AG04449 (cell line): ENCODE measurements around the gene NPBWR2.

Source experiments
- CTCF ChIA-PET: fragments of 350-600 bp; formaldehyde crosslinking; extraction: SDS; loops from one replicate; lab custom pipeline; 2021; ENCODE audit warnings: antibody characterized with exemption; lab: Yijun Ruan, JAX
- POLR2A ChIA-PET: fragments of 400-600, 350-600 bp; formaldehyde crosslinking; extraction: SDS; loops from one replicate; lab custom pipeline; 2020; ENCODE audit warnings: antibody characterized with exemption, inconsistent platforms; lab: Yijun Ruan, JAX
- DNase-seq: peaks from one replicate; pipeline ENCODE4 v3.0.0-alpha.2; 2010; ENCODE audit warnings: low read depth, low spot score
- H3K4me3 ChIP-seq: 2 replicates; pipeline ENCODE4 v1.5.1; 2011; ENCODE audit warnings: low read depth, mild to moderate bottlenecking, control low read depth, low read length
- TF ChIP-seq, protein P1 (sequence below): IDR thresholded peaks from one replicate; pipeline ENCODE4 v1.5.1; 2011; ENCODE audit warnings: mild to moderate bottlenecking, moderate library complexity, low read length, control low read depth, inconsistent platforms; ENCODE audit not compliant: insufficient read depth; ENCODE audit errors: missing control alignments

Gene NPBWR2

DNA sequence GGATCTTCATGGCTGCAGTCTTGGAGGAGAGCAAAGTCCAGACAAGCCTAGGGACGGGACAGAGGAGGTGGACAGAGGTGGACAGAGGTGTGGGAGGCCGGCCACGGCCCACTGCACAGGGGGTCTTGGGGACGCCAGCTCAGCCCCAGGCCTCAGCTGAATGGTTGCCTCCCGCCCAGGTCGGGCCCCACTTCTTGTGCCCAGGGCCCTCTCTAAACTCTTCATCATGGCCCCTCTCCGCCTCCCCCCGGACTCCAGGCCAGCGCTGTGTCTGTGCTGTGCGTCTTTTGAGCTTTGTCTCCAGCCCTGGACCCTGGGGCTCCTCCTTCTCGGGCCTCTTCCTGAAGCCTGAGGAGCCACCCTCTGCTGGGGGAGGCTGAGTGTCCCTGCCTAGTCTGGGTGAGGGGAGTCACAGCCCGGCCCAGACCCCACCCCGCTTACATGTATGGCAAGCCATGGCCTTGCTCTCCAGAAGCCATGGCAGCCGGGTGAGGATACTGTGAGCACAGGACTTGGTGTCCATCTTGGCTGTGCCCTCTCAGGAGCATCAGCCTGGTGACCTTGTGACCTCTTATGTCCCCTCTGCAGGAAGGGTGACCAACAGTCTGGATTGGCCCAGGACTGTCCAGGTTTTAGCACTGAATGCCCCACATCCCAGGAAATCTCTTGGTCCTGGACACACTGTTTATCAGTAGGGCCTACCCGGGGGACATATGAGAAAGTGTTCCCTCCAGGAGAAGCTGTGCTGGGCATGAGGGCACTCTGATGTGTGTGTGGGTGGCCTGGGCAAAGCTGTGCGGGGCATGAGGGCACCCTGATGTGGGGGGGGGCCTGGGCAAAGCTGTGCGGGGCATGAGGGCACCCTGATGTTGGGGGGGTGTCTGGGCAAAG, 9.4 kb upstream of the NPBWR2 start:
- no peak for DNase-seq
- ChIA-PET CTCF (interaction anchor here (1.3 to 1.7 kb wide), 3 partner anchors 33 to 78 kb away, joined by 3 to 5 read pairs (median 3); partner anchors contain the start of gene LKAAEAR1), POLR2A (no interaction called here)
- TF ChIP-seq, protein P1, sequence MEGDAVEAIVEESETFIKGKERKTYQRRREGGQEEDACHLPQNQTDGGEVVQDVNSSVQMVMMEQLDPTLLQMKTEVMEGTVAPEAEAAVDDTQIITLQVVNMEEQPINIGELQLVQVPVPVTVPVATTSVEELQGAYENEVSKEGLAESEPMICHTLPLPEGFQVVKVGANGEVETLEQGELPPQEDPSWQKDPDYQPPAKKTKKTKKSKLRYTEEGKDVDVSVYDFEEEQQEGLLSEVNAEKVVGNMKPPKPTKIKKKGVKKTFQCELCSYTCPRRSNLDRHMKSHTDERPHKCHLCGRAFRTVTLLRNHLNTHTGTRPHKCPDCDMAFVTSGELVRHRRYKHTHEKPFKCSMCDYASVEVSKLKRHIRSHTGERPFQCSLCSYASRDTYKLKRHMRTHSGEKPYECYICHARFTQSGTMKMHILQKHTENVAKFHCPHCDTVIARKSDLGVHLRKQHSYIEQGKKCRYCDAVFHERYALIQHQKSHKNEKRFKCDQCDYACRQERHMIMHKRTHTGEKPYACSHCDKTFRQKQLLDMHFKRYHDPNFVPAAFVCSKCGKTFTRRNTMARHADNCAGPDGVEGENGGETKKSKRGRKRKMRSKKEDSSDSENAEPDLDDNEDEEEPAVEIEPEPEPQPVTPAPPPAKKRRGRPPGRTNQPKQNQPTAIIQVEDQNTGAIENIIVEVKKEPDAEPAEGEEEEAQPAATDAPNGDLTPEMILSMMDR = no peak
- no peak overlapping the region for H3K4me3 ChIP-seq

DNA sequence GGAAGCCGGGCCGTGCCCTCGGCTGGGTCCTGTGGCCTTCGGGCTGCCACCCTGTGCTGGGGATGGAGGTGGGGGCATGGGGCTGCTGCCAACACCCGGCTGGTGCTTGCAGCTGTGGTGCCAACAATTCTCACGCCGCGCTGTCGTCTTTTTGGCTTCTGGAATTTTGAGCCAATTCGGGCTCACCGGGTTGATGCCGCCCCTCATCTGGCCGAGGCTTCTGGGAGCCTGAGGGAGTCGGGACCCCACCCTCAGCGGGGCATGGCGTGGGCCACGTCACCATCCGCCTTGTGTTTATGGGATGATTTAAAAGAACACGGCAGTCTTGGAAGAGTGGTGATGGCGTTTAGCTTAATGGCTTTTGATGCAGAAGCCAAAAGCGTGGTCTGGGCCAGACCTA, 8.7 kb upstream of the NPBWR2 start:
- CTCF ChIA-PET = interaction anchor here (1.5 to 1.7 kb wide), 3 partner anchors 14 to 78 kb away, joined by 3 to 7 read pairs (median 5); partner anchors contain the start of gene LKAAEAR1
- TF ChIP-seq, protein P1 = no peak
- DNase-seq = no peak
- H3K4me3 ChIP-seq = no peak overlapping the region
- POLR2A ChIA-PET = no interaction called here

DNA sequence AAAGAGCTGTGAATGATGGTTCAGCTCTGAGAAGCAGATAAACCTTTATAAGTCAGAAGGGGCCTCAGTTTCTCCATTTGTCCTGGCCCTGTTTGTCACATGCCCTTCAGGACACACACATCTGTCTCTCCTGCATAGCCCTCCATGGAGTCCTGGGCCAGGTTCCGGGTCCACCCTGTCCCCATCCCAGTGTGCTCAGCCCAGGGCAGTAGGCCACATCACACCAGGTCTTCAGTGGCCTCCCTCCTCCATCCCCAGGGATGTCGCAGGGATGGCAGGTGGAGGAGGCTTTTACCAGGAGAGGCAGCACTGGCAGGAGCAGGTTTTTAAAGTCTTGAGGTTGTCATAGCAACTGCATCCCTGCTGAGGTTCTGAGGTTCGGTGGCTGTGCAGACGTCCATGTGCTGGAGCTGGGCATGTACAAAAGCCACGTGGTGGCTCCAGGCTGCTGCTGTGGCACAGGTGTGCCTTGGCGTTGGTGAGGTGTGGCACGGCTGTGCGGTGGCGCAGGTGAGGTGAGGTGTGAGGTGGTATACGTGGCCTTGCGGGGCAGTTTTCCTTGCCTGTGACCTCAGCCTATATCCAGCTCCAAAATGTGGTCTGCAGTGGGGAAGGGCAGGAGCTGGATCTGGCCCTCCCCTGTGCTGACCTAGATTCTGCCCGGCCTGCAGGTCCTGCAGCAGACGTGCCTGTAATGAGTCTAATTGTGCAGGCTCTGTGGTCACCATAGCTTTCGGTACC, 8.0 kb upstream of the NPBWR2 start:
- H3K4me3 ChIP-seq = no peak overlapping the region
- TF ChIP-seq, protein P1 = no peak
- ChIA-PET POLR2A (no interaction called here), CTCF (interaction anchor here (1.4 to 1.7 kb wide), 4 partner anchors 14 to 77 kb away, joined by 3 to 7 read pairs (median 4); partner anchors contain the start of gene LKAAEAR1)
- no peak for DNase-seq

DNA sequence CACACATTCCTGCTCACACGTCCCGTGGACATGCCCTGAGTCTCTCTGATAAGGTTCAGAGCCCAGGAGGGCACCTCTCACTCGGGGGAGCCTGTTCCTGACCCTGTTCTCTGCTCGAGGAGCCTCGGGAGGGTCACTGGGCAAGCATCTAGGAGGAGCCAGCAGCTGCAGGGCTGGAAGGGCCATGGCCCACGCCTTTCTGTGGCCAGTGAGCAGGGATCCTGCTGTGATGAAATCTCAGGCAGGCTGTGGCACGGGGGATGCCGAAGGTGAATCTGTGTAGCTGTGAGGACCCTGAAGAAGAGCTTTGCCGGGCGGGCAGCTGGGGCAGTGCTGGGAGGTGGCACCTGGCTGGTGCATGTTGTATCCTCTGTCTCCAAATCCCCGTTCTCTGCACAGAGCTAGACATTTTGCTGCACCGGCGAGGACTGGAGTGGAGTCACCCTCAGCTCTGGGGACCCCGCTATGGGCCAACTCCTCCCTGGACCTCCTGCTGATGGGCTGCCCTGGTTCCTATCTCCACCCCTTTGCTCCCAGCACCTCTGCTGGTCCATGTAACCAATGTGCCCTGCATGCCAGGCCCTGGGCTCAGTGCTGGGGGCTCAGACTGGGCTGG, 7.1 kb upstream of the NPBWR2 start:
- POLR2A ChIA-PET = no interaction called here
- CTCF ChIA-PET = interaction anchor here (1.4 to 1.7 kb wide), 4 partner anchors 13 to 76 kb away, joined by 3 to 7 read pairs (median 4); no protein-coding TSS in a partner anchor

DNA sequence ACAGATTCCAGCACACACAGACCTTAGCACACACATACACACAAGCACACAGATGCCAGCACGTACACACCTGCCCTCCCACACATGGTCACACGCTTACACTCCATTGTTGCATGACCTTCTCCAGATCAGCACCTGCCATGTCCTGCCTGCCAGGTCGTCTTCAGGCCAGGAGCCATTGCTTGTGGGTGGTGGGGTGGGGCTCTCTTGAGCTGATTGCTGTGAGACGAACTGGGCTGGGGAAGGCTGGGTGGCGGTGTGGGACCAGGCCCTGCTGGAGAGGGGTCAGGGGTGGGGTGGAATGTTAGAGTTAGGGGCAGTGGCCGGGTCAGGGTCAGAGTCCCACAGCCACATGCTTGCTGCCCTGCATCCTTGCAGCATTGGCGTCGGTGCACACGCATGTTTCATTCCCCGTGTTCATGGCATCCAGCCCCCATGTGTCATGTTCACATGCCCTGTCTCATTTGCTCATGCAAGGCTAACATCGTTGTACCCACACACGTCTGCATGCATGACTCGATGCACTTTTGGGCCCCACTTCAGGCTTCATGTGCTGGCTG, 6.5 kb upstream of the NPBWR2 start:
- POLR2A ChIA-PET = no interaction called here
- CTCF ChIA-PET = interaction anchor here (1.4 kb wide), 1 partner anchor 76 kb away, joined by 4 read pairs; no protein-coding TSS in a partner anchor

More for the DNA sequence above, 7.1 kb upstream of the NPBWR2 start:
- no peak overlapping the region for H3K4me3 ChIP-seq
- no peak for DNase-seq
- TF ChIP-seq, protein P1 = no peak

More for the DNA sequence above, 6.5 kb upstream of the NPBWR2 start:
- DNase-seq = no peak
- TF ChIP-seq, protein P1 = no peak
- no peak overlapping the region for H3K4me3 ChIP-seq
